GM12878 (cell line): Measurements from ENCODE around the gene FMN2. TPM values are rescaled to one million over a fixed set of nuclear protein-coding genes. Genes with fewer than 3 reads are reported as not detected.

ENCODE experiments used
- ATAC-seq: fragments of 200-7000 bp; cut with Tn5 transposase; 3 replicates; pipeline ENCODE4 v1.9.1; 2020; ENCODE audit warnings: mild to moderate bottlenecking, moderate library complexity
- BruUV-seq: library from RNA; stranded (reverse); fragments of 400-500 nt; replicated peaks from 2 replicates; lab custom pipeline; 2021; lab: Mats Ljungman, UMichigan
- CTCF ChIA-PET: fragments of 300-600 bp; sonication (Branson Sonifier 250); formaldehyde crosslinking; extraction: SDS; loops from one replicate; lab custom pipeline; 2021; ENCODE audit warnings: inconsistent platforms; lab: Yijun Ruan, JAX
- POLR2A ChIA-PET: fragments of 350-600 bp; formaldehyde crosslinking; extraction: SDS; loops from one replicate; lab custom pipeline; 2021; ENCODE audit warnings: inconsistent platforms; lab: Charles Lee
- RAD21 ChIA-PET: fragments of 300-600 bp; sonication (Branson Sonifier 250); formaldehyde crosslinking; loops from one replicate; lab custom pipeline; 2023; ENCODE audit warnings: antibody characterized with exemption; ENCODE audit not compliant: unreplicated experiment; lab: Charles Lee
- SMC1A ChIA-PET: fragments of 300-600 bp; sonication (Branson Sonifier 250); formaldehyde crosslinking; loops from one replicate; lab custom pipeline; 2023; ENCODE audit not compliant: unreplicated experiment, uncharacterized antibody; lab: Charles Lee
- DNase-seq: peaks from one replicate; pipeline ENCODE4 v3.0.0-alpha.2; 2011; ENCODE audit warnings: low read depth, low spot score
- FAIRE-seq: peaks from 3 replicates; lab custom pipeline; 2011; peaks lifted over from hg19 to GRCh38; lab: Jason Lieb, UNC
- H2AFZ ChIP-seq: 2 replicates; pipeline ENCODE4 v1.6.0; 2011; ENCODE audit warnings: low read depth, low read length, control low read depth; ENCODE audit not compliant: control insufficient read depth
- H3K27ac ChIP-seq: 2 replicates; pipeline ENCODE4 v1.5.1; 2011; ENCODE audit warnings: control low read depth; ENCODE audit not compliant: control insufficient read depth, insufficient read depth
- H3K27me3 ChIP-seq, 2 experiments: replicated peaks in 1 of 2; 2 replicates each; pipeline versions ENCODE4 v1.6.0 to v1.6.1; 2011; ENCODE audit warnings: low read length in 1 of 2; ENCODE audit not compliant: control insufficient read depth in 2 of 2, insufficient read depth in 2 of 2
- H3K36me3 ChIP-seq, 2 experiments: 2 replicates each; pipeline ENCODE4 v1.5.1; 2011; ENCODE audit warnings: low read length in 1 of 2; ENCODE audit not compliant: control insufficient read depth in 2 of 2, insufficient read depth in 2 of 2
- H3K4me1 ChIP-seq: 2 replicates; pipeline ENCODE4 v1.6.1; 2011; ENCODE audit warnings: mild to moderate bottlenecking, low read length, moderate library complexity, mixed read lengths; ENCODE audit not compliant: control insufficient read depth, insufficient read depth
- H3K4me2 ChIP-seq: 2 replicates; pipeline ENCODE4 v1.6.0; 2011; ENCODE audit warnings: control low read depth; ENCODE audit not compliant: control insufficient read depth, insufficient read depth
- H3K4me3 ChIP-seq: fragments of 200-600 bp; sonication (generic); 2 replicates; pipeline ENCODE4 v1.5.1; 2016
- H3K79me2 ChIP-seq: 2 replicates; pipeline ENCODE4 v1.6.0; 2011; ENCODE audit warnings: low read length; ENCODE audit not compliant: control insufficient read depth, insufficient read depth
- H3K9ac ChIP-seq: 2 replicates; pipeline ENCODE4 v1.8.0; 2011; ENCODE audit warnings: low read length, control low read depth, mixed read lengths; ENCODE audit not compliant: control insufficient read depth, insufficient read depth
- H3K9me3 ChIP-seq: replicated peaks from 3 replicates; pipeline ENCODE4 v1.5.1; 2011; ENCODE audit warnings: mild to moderate bottlenecking, low read length; ENCODE audit not compliant: control insufficient read depth, insufficient read depth
- H4K20me1 ChIP-seq: 2 replicates; pipeline ENCODE4 v1.6.0; 2011; ENCODE audit not compliant: control insufficient read depth, insufficient read depth
- CBX5 ChIP-seq: sonication (generic); IDR thresholded peaks from 2 replicates; pipeline ENCODE4 v1.6.1; 2016; ENCODE audit warnings: low read depth, moderate library complexity, mild to moderate bottlenecking, inconsistent platforms
- CEBPB ChIP-seq, 2 experiments: fragments of 150-350 bp in 1 of 2; IDR thresholded peaks; 2 replicates each; pipeline ENCODE4 v1.6.1; 2012 to 2014; ENCODE audit warnings: low read depth in 2 of 2, low read length in 2 of 2, borderline replicate concordance in 1 of 2, inconsistent platforms in 1 of 2
- EP300 ChIP-seq, 2 experiments: fragments of 150-350 bp in 1 of 2; IDR thresholded peaks; 2 replicates each; pipeline ENCODE4 v1.6.1; 2011 to 2012; ENCODE audit warnings: low read depth in 2 of 2, low read length in 2 of 2, borderline replicate concordance in 1 of 2, improper control_type of control experiment in 1 of 2, inconsistent platforms in 1 of 2; ENCODE audit not compliant: control insufficient read depth in 1 of 2
- ESRRA ChIP-seq: IDR thresholded peaks from 2 replicates; pipeline ENCODE4 v1.6.1; 2012; ENCODE audit warnings: mild to moderate bottlenecking, low read length, improper control_type of control experiment
- IRF4 ChIP-seq: IDR thresholded peaks from 2 replicates; pipeline ENCODE4 v1.6.1; 2011; ENCODE audit warnings: low read depth, low read length
- MXI1 ChIP-seq: fragments of 150-350 bp; IDR thresholded peaks from 2 replicates; pipeline ENCODE4 v1.6.1; 2011; ENCODE audit warnings: low read depth, mild to moderate bottlenecking, inconsistent platforms, low read length, improper control_type of control experiment
- NR2F1 ChIP-seq: fragments of 450-650 bp; conservative IDR thresholded peaks from 2 replicates; pipeline ENCODE4 v1.6.1; 2017; ENCODE audit warnings: mild to moderate bottlenecking
- POU2F2 ChIP-seq: IDR thresholded peaks from 3 replicates; pipeline ENCODE4 v1.6.1; 2011; ENCODE audit warnings: low read depth, mild to moderate bottlenecking, low read length, borderline replicate concordance
- SIX5 ChIP-seq: IDR thresholded peaks from 2 replicates; pipeline ENCODE4 v1.6.1; 2011; ENCODE audit warnings: mild to moderate bottlenecking, low read depth, low read length, moderate library complexity; ENCODE audit not compliant: severe bottlenecking
- SREBF2 ChIP-seq: IDR thresholded peaks from 2 replicates; pipeline ENCODE4 v1.6.1; 2012; ENCODE audit warnings: mild to moderate bottlenecking, low read length
- SRF ChIP-seq, 2 experiments: IDR thresholded peaks; 2 replicates each; pipeline ENCODE4 v1.6.1; 2011; ENCODE audit warnings: low read depth in 2 of 2, low read length in 2 of 2, mild to moderate bottlenecking in 1 of 2, moderate library complexity in 1 of 2
- SUPT20H ChIP-seq: IDR thresholded peaks from 2 replicates; pipeline ENCODE4 v1.6.1; 2011; ENCODE audit warnings: low read depth, mild to moderate bottlenecking, low read length, moderate library complexity, borderline replicate concordance; ENCODE audit not compliant: control insufficient read depth
- ZNF274 ChIP-seq: IDR thresholded peaks from one replicate; pipeline ENCODE4 v1.8.0; 2011; ENCODE audit not compliant: insufficient read length, insufficient read depth
- ZZZ3 ChIP-seq: IDR thresholded peaks from 2 replicates; pipeline ENCODE4 v1.6.1; 2011; ENCODE audit warnings: low read depth; ENCODE audit not compliant: control insufficient read depth, insufficient read length
- WGBS: methylation state at CpG from one replicate; pipeline ENCODE4 v1.1.6; 2016; ENCODE audit warnings: low lambda C conversion rate; ENCODE audit not compliant: insufficient replicate concordance, insufficient coverage; ENCODE audit errors: missing lambda C conversion rate; 5-methylcytosine and 5-hydroxymethylcytosine counted together
- in situ Hi-C: fragments of 300-500 bp; cut with MboI; formaldehyde crosslinking; loops from 9 replicates; pipeline ENCODE4 v1.14.3; 2018; ENCODE audit warnings: mixed read lengths
- intact Hi-C: fragments of 100-400 bp; cut with micrococcal nuclease; formaldehyde crosslinking; loops from one replicate; pipeline ENCODE4 v1.14.2; 2022; ENCODE audit not compliant: unreplicated experiment
- polyA plus RNA-seq, 11 experiments: library from polyadenylated mRNA; depleted of rRNA in 4 of 11; unstranded in 6 of 11; stranded (reverse) in 5 of 11; fragments of >200 nt; fragmentation: Nextera tagmentation in 4 of 11; fragmentation: Illumina TruSeq in 1 of 11; extraction: Ambion mirVana in 4 of 11; extraction: Trizol in 1 of 11; gene quantifications; 1 replicate in 1 of 11; 2 replicates in 10 of 11; pipeline versions ENCODE4 v1.2.1 to v1.2.3, GENCODE V29; 2011 to 2016; ENCODE audit warnings: inconsistent platforms in 2 of 11, missing spikeins in 2 of 11, low read depth in 1 of 11
- total RNA-seq, 4 experiments: library from RNA; depleted of rRNA in 3 of 4; stranded (reverse); fragments of >200 nt in 3 of 4; fragmentation: Illumina TruSeq in 1 of 4; extraction: Trizol in 1 of 4; gene quantifications; 2 replicates each; pipeline versions ENCODE4 v1.2.1 to v1.2.3, GENCODE V29; 2013 to 2021
- TF ChIP-seq, protein P1 (sequence below): fragments of 450-650 bp; IDR thresholded peaks from 2 replicates; pipeline ENCODE4 v1.6.1; 2017; ENCODE audit warnings: mild to moderate bottlenecking, moderate library complexity
- TF ChIP-seq, protein P2 (sequence below): fragments of 450-650 bp; IDR thresholded peaks from 2 replicates; pipeline ENCODE4 v1.6.1; 2017; ENCODE audit warnings: mild to moderate bottlenecking, low read depth, inconsistent platforms; ENCODE audit not compliant: poor library complexity, severe bottlenecking
- TF ChIP-seq, protein P3 (sequence below): fragments of 450-650 bp; IDR thresholded peaks from 2 replicates; pipeline ENCODE4 v1.6.1; 2017; ENCODE audit warnings: low read depth, mild to moderate bottlenecking, moderate library complexity

The FMN2 gene
- total and polyA plus RNA-seq, 10 of the 15 experiments (the other 5 are each of a cell fraction or from before 2014, with no cell fraction given), result 0.60 TPM; not detected in 9

DNA sequence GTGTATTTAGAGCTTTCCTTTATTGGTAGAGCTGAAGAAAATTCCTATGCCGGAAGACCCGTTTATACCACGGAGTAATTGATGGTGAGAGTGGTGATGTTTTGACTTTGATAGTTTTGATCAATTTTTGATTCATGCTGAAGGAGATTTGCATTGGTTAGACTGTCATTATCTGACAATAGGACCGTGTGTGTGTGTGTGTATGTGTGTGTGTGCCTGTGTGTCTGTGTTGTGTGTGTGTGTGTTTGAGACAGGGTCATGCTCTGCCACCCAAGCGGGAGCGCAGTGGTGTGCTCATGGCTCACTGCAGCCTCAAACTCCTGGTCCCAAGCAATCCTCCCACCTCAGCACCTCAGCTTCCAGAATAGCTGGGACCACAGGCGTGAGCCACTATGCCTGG, 9.6 kb downstream of the FMN2 start:
- intact Hi-C loops, result no loop called here
- Histone ChIP-seq H3K27ac (no peak overlapping the region), H3K79me2 (no peaks in the 10 kb centered on the region), H4K20me1 (no peaks in the 10 kb centered on the region), H3K9me3 (no peaks in the 10 kb centered on the region), H3K4me3 (no peak overlapping the region), H2AFZ (no peak overlapping the region), H3K36me3 (no peaks in the 10 kb centered on the region), H3K4me1 (no peaks in the 10 kb centered on the region), H3K4me2 (no peak overlapping the region), H3K27me3 (no peaks in the 10 kb centered on the region), H3K9ac (no peak overlapping the region)
- no peak for ATAC-seq
- in situ Hi-C loops, result no loop called here
- ChIA-PET POLR2A (no interaction called here), CTCF (no interaction called here), RAD21 (no interaction called here), SMC1A (no interaction called here)
- 67% methylated on average over 7 of the region's 7 CpGs for WGBS
- no peak for FAIRE-seq
- BruUV-seq, result no TSS peak
- DNase-seq, result no peak
- TF ChIP-seq SUPT20H (no peak), SREBF2 (no peak), IRF4 (no peak), CBX5 (no peak), MXI1 (no peak), NR2F1 (no peak), SIX5 (no peak), POU2F2 (no peak), ZNF274 (no peak), CEBPB (IDR thresholded peaks at IDR 0.05; ENCODE audit: borderline replicate concordance in 1 of 2, low read depth in 2 of 2, low read length in 2 of 2) (no peak), EP300 (IDR thresholded peaks at IDR 0.05; ENCODE audit: borderline replicate concordance in 1 of 2, control insufficient read depth in 1 of 2, low read depth in 2 of 2, low read length in 2 of 2) (no peak), ZZZ3 (no peak), SRF (IDR thresholded peaks at IDR 0.05; ENCODE audit: low read depth in 2 of 2, low read length in 2 of 2) (no peak), ESRRA (no peak)
- TF ChIP-seq, protein P1, sequence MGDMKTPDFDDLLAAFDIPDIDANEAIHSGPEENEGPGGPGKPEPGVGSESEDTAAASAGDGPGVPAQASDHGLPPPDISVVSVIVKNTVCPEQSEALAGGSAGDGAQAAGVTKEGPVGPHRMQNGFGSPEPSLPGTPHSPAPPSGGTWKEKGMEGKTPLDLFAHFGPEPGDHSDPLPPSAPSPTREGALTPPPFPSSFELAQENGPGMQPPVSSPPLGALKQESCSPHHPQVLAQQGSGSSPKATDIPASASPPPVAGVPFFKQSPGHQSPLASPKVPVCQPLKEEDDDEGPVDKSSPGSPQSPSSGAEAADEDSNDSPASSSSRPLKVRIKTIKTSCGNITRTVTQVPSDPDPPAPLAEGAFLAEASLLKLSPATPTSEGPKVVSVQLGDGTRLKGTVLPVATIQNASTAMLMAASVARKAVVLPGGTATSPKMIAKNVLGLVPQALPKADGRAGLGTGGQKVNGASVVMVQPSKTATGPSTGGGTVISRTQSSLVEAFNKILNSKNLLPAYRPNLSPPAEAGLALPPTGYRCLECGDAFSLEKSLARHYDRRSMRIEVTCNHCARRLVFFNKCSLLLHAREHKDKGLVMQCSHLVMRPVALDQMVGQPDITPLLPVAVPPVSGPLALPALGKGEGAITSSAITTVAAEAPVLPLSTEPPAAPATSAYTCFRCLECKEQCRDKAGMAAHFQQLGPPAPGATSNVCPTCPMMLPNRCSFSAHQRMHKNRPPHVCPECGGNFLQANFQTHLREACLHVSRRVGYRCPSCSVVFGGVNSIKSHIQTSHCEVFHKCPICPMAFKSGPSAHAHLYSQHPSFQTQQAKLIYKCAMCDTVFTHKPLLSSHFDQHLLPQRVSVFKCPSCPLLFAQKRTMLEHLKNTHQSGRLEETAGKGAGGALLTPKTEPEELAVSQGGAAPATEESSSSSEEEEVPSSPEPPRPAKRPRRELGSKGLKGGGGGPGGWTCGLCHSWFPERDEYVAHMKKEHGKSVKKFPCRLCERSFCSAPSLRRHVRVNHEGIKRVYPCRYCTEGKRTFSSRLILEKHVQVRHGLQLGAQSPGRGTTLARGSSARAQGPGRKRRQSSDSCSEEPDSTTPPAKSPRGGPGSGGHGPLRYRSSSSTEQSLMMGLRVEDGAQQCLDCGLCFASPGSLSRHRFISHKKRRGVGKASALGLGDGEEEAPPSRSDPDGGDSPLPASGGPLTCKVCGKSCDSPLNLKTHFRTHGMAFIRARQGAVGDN, result no peak
- TF ChIP-seq, protein P2, sequence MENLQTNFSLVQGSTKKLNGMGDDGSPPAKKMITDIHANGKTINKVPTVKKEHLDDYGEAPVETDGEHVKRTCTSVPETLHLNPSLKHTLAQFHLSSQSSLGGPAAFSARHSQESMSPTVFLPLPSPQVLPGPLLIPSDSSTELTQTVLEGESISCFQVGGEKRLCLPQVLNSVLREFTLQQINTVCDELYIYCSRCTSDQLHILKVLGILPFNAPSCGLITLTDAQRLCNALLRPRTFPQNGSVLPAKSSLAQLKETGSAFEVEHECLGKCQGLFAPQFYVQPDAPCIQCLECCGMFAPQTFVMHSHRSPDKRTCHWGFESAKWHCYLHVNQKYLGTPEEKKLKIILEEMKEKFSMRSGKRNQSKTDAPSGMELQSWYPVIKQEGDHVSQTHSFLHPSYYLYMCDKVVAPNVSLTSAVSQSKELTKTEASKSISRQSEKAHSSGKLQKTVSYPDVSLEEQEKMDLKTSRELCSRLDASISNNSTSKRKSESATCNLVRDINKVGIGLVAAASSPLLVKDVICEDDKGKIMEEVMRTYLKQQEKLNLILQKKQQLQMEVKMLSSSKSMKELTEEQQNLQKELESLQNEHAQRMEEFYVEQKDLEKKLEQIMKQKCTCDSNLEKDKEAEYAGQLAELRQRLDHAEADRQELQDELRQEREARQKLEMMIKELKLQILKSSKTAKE, result no peak
- TF ChIP-seq, protein P3, sequence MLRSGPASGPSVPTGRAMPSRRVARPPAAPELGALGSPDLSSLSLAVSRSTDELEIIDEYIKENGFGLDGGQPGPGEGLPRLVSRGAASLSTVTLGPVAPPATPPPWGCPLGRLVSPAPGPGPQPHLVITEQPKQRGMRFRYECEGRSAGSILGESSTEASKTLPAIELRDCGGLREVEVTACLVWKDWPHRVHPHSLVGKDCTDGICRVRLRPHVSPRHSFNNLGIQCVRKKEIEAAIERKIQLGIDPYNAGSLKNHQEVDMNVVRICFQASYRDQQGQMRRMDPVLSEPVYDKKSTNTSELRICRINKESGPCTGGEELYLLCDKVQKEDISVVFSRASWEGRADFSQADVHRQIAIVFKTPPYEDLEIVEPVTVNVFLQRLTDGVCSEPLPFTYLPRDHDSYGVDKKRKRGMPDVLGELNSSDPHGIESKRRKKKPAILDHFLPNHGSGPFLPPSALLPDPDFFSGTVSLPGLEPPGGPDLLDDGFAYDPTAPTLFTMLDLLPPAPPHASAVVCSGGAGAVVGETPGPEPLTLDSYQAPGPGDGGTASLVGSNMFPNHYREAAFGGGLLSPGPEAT, result no peak
